Vagina (tissue), 2 donors: ENCODE measurements around the gene VAMP2.

ENCODE experiments used
- POLR2A ChIP-seq, 2 donors: fragments of 450-650 bp; IDR thresholded peaks; one replicate each; pipeline ENCODE4 v1.6.1; 2017; ENCODE audit warnings: antibody characterized with exemption in 2 of 2, mild to moderate bottlenecking in 2 of 2, moderate library complexity in 2 of 2
- POLR2AphosphoS5 ChIP-seq, 2 donors: sonication (generic); formaldehyde crosslinking; IDR thresholded peaks; one replicate each; pipeline ENCODE4 v1.9.0; 2017; ENCODE audit warnings: antibody characterized with exemption in 2 of 2, mild to moderate bottlenecking in 2 of 2, low read depth in 1 of 2; ENCODE audit not compliant: insufficient read depth in 1 of 2
- TF ChIP-seq, protein P1 (sequence below), 3 experiments: fragments of 450-650 bp in 2 of 3; fragments of 200-600 bp in 1 of 3; sonication (generic) in 1 of 3; IDR thresholded peaks; one replicate each; pipeline ENCODE4 v1.5.1; 2017 to 2019; ENCODE audit warnings: antibody characterized with exemption in 3 of 3, mild to moderate bottlenecking in 2 of 3, moderate library complexity in 2 of 3

DNA sequence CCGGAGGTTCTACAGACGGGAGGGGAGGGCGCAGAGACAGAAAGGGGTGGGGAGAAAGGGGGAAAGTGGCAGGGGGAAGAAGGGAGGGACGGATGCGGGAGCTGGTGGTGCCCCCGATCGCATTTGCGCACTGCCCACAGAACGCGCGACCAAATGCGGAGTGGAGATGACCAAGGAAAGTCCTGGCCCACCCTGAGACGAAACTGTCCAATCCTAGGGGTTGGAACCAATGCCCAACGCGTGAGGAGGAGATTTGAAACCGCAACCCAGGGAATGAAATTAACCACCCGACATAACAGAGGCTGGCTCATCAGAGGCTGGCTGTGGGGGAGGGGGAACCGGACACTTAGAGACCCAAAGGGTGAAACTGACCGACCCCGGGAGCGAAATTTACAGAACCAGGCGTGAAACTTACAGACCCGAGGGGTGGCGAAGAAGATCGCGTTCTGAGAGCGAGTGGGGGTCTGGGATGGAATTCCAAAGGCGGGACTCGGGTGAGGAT lies 40.3 kb downstream of the VAMP2 start:
- TF ChIP-seq POLR2A (IDR thresholded peaks at IDR 0.05): no peak
- TF ChIP-seq, protein P1, sequence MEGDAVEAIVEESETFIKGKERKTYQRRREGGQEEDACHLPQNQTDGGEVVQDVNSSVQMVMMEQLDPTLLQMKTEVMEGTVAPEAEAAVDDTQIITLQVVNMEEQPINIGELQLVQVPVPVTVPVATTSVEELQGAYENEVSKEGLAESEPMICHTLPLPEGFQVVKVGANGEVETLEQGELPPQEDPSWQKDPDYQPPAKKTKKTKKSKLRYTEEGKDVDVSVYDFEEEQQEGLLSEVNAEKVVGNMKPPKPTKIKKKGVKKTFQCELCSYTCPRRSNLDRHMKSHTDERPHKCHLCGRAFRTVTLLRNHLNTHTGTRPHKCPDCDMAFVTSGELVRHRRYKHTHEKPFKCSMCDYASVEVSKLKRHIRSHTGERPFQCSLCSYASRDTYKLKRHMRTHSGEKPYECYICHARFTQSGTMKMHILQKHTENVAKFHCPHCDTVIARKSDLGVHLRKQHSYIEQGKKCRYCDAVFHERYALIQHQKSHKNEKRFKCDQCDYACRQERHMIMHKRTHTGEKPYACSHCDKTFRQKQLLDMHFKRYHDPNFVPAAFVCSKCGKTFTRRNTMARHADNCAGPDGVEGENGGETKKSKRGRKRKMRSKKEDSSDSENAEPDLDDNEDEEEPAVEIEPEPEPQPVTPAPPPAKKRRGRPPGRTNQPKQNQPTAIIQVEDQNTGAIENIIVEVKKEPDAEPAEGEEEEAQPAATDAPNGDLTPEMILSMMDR (IDR thresholded peaks at IDR 0.05): no peak
- peak in 1 of 2 donors; percentile 21 for TF ChIP-seq POLR2AphosphoS5 (IDR thresholded peaks at IDR 0.05; ENCODE audit: insufficient read depth in 1 of 2, low read depth in 1 of 2)
